ENCODE measurements around the gene CAPZA2.

GRCh38 chr7:116812860-116813259 lies 49.5 kb upstream of the CAPZA2 start:
- TF ChIP-seq SMC3 (IDR thresholded peaks at IDR 0.05): no peak
- TF ChIP-seq HOXA7 (CRISPR knock-in tag; IDR thresholded peaks at IDR 0.05): no peak
- TF ChIP-seq EP300 (IDR thresholded peaks at IDR 0.05): no peak
- TF ChIP-seq CTCF (IDR thresholded peaks at IDR 0.05): no peak
- no peak for TF ChIP-seq JUNB (IDR thresholded peaks at IDR 0.05)
- TF ChIP-seq MYC (IDR thresholded peaks at IDR 0.05; ENCODE audit: borderline replicate concordance, low read length): no peak
- no peak for TF ChIP-seq GATA3 (IDR thresholded peaks at IDR 0.05; ENCODE audit: borderline replicate concordance)
- TF ChIP-seq POLR2A (IDR thresholded peaks at IDR 0.05; ENCODE audit: low read length): no peak
- TF ChIP-seq RFX5 (IDR thresholded peaks at IDR 0.05): no peak
- no peak for TF ChIP-seq CBX2 (IDR thresholded peaks at IDR 0.05; ENCODE audit: borderline replicate concordance, low read depth)
- TF ChIP-seq CEBPB (IDR thresholded peaks at IDR 0.05): no peak
- TF ChIP-seq USF2 (IDR thresholded peaks at IDR 0.05): no peak
- TF ChIP-seq RAD21 (conservative IDR thresholded peaks at IDR 0.05 in 1 of 2, IDR thresholded peaks at IDR 0.05 in 1 of 2): no peak

Data from A549 (cell line).